ENCODE data around the gene GUCD1. TPM values are rescaled to one million over a fixed set of nuclear protein-coding genes. Genes with fewer than 3 reads are reported as not detected.
"Not testable (repeated sequence)": the region's sequence is repeated elsewhere in the genome, so short reads cannot be mapped to it uniquely, and the experiment has no call there.

Gene GUCD1
- 100 to 1,000 TPM; 188 to 207 TPM for total RNA-seq

DNA sequence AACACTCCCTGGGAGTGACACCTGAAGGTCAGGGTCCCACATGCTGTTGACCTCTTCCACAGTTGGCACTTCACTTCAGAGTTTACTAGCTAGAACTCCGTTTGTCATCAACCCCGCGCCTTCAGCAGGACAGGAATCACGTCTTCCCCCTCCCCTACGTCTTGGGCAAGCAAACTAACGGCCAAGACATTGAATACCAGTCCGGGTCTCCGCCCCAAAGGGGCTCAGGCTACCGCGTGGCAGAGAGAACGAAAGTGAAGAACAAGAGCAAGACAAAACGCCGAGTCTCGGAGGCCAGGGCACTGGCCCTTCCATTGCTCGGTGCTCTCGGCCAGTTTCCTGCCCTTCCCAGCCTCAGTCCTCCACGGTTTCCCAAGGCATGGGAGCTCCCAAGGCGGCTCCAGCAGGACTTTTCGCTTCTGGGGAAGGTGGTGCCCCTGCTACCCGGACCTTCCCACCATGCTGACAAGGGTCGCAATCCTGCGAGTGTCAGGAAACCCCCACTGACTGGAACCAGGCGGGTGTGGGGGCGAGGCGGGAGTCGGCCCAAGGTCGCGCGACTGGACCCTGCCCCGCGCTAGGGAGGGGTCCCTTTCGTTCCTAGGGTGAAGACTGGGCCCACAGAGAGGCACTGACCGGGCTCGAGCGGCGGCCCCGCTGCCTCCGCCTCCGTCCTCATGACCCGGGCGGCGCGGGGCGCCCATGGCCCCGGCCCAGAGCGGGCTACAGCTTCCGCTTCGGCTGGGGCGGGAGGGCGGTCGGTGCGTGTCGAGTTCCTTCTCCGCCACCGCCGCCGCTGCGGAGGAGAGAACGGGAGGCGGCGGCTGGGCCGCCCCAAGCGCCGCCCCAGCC is at the start of gene GUCD1:
TSS of gene GUCD1 (minus strand) at position 826 of the 852 bp plus-strand sequence. CDS start at position 679, 147 bp downstream.
- H3K4me3 ChIP-seq = peak within 1 kb of the TSS; percentile 99
- H3K27me3 ChIP-seq = no peaks in the 10 kb centered on the region
- peaks cover 10% of the 10 kb centered on the region for H3K36me3 ChIP-seq
- intact Hi-C loops (cut with DNase I) = no loop called here
- peak within 1 kb of the TSS; percentile 93 to 95 for H3K9ac ChIP-seq (ENCODE audit: low read depth in 2 of 2, low read length in 2 of 2)
- TF ChIP-seq CTCF (IDR thresholded peaks at IDR 0.05) = no peak
- peak within 1 kb of the TSS; percentile 100 for H3K27ac ChIP-seq
- DNase-seq = peak; percentile 63
- no peaks in the 10 kb centered on the region for H3K9me3 ChIP-seq
- H3K4me1 ChIP-seq = peaks cover 46% of the 10 kb centered on the region

DNA sequence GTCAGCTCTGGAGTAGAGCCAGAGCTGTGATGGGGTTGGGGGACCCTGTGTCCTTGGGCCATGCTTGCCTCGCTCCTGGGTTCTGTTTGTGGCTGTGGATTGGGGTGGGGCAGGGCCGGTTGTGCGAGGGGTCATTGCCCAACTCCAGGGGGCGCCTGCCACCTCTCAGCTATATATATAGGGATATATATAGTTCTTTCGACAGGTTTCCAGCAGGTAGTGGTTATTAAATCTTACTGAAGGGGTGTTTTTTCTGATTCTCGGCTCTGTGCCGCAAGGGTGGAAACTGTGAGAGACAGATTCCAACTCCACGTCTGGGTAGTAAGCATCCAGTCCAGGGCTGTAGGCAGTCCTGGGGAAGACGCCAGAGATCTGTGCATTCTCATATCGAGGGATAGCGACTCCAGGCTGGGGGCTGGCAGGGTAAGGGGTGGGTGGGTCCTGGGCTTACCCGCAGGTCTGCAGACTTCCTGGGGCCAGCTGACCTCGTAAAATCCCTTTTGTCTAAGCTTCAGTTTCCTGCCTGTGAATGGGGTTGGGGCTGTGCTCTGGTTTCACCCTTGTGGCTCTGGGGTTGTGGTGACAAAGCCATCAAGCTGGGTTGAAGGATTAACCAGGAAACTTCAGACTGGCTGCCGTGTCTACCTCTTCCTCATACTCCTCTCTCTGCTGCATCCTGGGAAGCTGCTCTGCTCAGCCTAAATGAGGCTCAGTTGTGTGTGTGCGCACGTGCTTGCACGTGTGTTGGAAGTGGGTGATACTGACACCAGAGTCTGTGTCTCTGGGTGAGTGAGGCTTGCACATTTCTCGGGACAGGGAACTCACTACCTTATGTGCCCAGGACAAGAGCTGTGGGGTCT is 49.1 kb upstream of the GUCD1 start:
- H3K9ac ChIP-seq (ENCODE audit: low read depth in 2 of 2, low read length in 2 of 2); H3K9me3 ChIP-seq; H3K27me3 ChIP-seq; H3K36me3 ChIP-seq: not testable (repeated sequence)
- Histone ChIP-seq H3K27ac (peak overlapping the region; percentile 69), H3K4me3 (peak overlapping the region; percentile 11), H3K4me1 (peaks cover 11% of the 10 kb centered on the region)
- peak; percentile 54 for DNase-seq
- intact Hi-C loops (cut with DNase I) = loop anchor here (5.0 kb wide), 1 partner anchor 927 kb away; no protein-coding TSS in a partner anchor

DNA sequence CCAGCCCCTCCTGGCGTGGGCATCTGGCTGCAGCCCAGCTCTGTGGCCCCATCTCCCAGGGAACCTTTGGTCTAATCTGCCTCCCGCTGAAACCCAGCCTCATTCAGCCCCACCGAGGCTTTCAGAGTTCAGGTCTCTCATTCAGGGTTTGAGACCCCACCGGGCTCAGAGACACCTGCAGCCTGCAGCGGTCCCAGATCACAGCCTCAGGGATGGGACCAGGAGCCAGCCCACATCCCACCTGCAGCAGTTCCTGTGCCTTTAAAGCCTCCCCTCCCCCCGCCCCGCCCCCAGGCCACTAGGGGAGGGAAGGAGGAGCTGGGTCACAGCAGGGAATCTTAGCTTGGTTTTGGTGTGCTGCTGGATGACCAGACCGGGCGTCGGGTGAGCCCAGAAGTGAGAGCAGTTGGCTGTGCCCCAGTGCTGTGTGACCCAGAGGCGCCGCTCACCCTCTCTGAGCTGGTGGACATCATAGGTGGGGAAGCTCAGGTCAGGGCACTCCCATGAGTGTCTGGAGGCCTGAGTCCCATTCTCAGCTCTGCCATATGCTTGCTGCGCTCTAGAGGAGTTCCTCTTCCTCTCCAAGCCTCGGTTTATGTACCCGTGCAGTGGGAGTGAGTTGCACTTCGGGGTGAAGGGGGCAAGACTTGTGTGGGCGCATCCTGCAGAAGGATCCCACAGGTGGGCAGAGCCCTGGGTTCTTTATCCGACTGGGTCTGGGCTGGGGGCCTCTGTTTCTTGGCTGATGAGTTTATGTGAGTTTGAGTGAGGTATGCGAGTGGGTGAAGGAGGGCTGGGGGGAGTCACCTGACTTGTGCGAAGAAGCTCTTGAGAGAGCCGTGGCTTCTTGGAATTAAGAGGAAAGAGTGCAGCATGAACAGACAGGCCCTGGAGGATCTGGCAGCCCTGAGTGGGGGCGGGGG is 48.2 kb upstream of the GUCD1 start, which contains the start of gene GGT1:
TSS of gene GGT1 (plus strand) at position 347 of the 923 bp plus-strand sequence. CDS start 7,889 bp downstream, outside the sequence.
- H3K27ac ChIP-seq = peak within 1 kb of the TSS; percentile 69

GRCh38 chr22:24602105-24602749 is 47.3 kb upstream of the GUCD1 start:
- H3K9ac ChIP-seq (ENCODE audit: low read depth in 2 of 2, low read length in 2 of 2) = peak overlapping the region in 1 of 2 donors; percentile 4
- H3K36me3 ChIP-seq, H3K27me3 ChIP-seq, H3K4me3 ChIP-seq, DNase-seq, H3K9me3 ChIP-seq: not testable (repeated sequence)
- intact Hi-C loops (cut with DNase I) = loop anchor here (5.0 kb wide), 1 partner anchor 925 kb away; no protein-coding TSS in a partner anchor
- peak overlapping the region; percentile 15 for H3K27ac ChIP-seq
- H3K4me1 ChIP-seq = peaks cover 11% of the 10 kb centered on the region

More for the DNA sequence above, 48.2 kb upstream of the GUCD1 start, which contains the start of gene GGT1:
- H3K27me3 ChIP-seq, H3K9me3 ChIP-seq, H3K36me3 ChIP-seq: not testable (repeated sequence)
- H3K4me1 ChIP-seq = peaks cover 11% of the 10 kb centered on the region
- intact Hi-C loops (cut with DNase I) = loop anchor here (5.0 kb wide), 1 partner anchor 926 kb away; no protein-coding TSS in a partner anchor
- DNase-seq = peak; percentile 47
- peak within 1 kb of the TSS in 1 of 2 donors; percentile 35 for H3K9ac ChIP-seq (ENCODE audit: low read depth in 2 of 2, low read length in 2 of 2)
- H3K4me3 ChIP-seq = peak within 1 kb of the TSS; percentile 11

- peak overlapping the region in 1 of 2 donors; percentile 4 for H3K9ac ChIP-seq (ENCODE audit: low read depth in 2 of 2, low read length in 2 of 2)
- H3K27me3 ChIP-seq = no peaks in the 10 kb centered on the region
- no peak overlapping the region for H3K4me3 ChIP-seq
- intact Hi-C loops (cut with DNase I) = loop anchor here (5.0 kb wide), 1 partner anchor 924 kb away; no protein-coding TSS in a partner anchor
- no peaks in the 10 kb centered on the region for H3K9me3 ChIP-seq
- DNase-seq = peak; percentile 88
- H3K27ac ChIP-seq = peak overlapping the region; percentile 65
- no peaks in the 10 kb centered on the region for H3K36me3 ChIP-seq
- no peak for TF ChIP-seq CTCF (IDR thresholded peaks at IDR 0.05)
- H3K4me1 ChIP-seq = peaks cover 11% of the 10 kb centered on the region
Observed at GRCh38 chr22:24601217-24602104, 46.5 kb upstream of the GUCD1 start.

DNA sequence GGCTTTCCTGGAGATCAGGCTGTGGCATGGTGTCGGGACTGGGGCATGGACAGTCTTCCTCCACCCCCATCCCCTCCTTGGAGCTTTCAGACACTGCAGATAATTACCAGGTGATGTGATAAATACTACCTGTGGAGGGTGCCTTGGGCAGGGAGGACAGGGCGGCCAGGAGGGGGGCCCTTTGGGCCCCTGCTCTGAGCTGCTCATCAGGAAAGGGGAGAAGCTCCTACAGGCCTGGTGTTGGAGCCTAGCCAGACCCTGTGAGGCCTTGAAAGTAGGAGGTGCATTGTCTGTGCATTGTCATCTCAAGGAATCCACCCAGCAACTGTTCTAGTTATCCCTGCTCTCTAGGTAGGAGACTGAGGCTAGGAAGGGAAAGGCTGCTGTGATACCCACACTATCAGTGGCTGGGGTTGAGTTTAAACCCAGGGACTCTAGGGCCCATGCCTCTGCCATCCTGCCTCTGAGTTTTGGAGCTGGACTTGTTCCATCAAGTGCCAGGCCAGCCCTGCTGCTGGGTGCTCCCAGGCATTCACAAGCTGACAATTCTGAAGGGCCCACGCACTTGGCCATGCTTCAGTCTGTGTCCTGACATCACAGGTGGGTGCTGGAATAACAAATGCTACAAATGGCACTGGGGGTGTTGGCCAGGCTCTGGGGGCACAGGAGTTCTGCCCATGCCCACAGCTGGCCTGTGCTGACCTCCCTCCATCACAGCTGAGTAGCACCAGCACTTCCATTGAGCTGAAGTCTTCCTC is 45.2 kb upstream of the GUCD1 start:
- not testable (repeated sequence) for H3K4me3 ChIP-seq; H3K36me3 ChIP-seq; H3K9ac ChIP-seq (ENCODE audit: low read depth in 2 of 2, low read length in 2 of 2); H3K9me3 ChIP-seq; H3K27ac ChIP-seq; H3K27me3 ChIP-seq; DNase-seq
- intact Hi-C loops (cut with DNase I) = loop anchor here (5.0 kb wide), 1 partner anchor 923 kb away; no protein-coding TSS in a partner anchor
- H3K4me1 ChIP-seq = peaks cover 11% of the 10 kb centered on the region

All from colonic mucosa (tissue), 4 donors.